SK-MEL-5 (cell line): Measurements from ENCODE around the gene PHKG2. TPM values are rescaled to one million over a fixed set of nuclear protein-coding genes. Genes with fewer than 3 reads are reported as not detected.

ENCODE experiments used
- DNase-seq: peaks from one replicate; pipeline ENCODE4 v3.0.0-alpha.2; 2016; ENCODE audit warnings: low read depth, low spot score
- in situ Hi-C: cut with HindIII; loops from 2 replicates; pipeline ENCODE4 v1.10.0; 2016; ENCODE audit warnings: low sequenced_read_pairs, high pct_unique_total_duplicates, low pct_unique_long_range_greater_than_20kb
- total RNA-seq: library from RNA; depleted of rRNA; stranded (reverse); fragments of >200 nt; shearing (Covaris generic); gene quantifications from 2 replicates; pipeline ENCODE4 v1.2.3, GENCODE V29; 2014

Gene PHKG2
- total RNA-seq, 1 experiment from 2014 or later, result 16.4 TPM

GRCh38 chr16:30723725-30724355 lies 24.4 kb upstream of the PHKG2 start:
- DNase-seq, result no peak
- in situ Hi-C loops, result no loop called here

GRCh38 chr16:30724641-30725417 lies 23.4 kb upstream of the PHKG2 start:
- DNase-seq, result no peak
- in situ Hi-C loops, result no loop called here

DNA sequence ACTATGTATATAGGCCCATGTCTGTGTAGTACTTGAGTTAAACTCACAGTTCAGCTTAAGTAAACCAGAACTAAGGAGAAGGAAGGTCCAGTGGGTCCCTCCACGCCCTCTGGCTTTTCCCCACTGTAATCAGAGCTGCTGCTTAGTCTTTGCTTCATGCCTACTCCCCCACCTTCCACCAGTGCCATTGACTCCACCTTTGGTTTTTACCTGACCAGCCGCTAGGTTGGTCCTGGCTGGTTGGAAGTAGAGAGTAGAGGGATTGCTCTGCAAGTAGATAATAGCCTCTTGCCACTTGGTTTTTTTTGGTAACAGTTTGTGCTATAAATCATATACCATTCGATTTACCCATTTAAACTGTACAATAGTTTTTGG lies 22.8 kb upstream of the PHKG2 start:
- no peak for DNase-seq
- in situ Hi-C loops, result no loop called here

GRCh38 chr16:30728321-30728720 lies 19.9 kb upstream of the PHKG2 start:
- in situ Hi-C loops, result no loop called here
- DNase-seq, result no peak

DNA sequence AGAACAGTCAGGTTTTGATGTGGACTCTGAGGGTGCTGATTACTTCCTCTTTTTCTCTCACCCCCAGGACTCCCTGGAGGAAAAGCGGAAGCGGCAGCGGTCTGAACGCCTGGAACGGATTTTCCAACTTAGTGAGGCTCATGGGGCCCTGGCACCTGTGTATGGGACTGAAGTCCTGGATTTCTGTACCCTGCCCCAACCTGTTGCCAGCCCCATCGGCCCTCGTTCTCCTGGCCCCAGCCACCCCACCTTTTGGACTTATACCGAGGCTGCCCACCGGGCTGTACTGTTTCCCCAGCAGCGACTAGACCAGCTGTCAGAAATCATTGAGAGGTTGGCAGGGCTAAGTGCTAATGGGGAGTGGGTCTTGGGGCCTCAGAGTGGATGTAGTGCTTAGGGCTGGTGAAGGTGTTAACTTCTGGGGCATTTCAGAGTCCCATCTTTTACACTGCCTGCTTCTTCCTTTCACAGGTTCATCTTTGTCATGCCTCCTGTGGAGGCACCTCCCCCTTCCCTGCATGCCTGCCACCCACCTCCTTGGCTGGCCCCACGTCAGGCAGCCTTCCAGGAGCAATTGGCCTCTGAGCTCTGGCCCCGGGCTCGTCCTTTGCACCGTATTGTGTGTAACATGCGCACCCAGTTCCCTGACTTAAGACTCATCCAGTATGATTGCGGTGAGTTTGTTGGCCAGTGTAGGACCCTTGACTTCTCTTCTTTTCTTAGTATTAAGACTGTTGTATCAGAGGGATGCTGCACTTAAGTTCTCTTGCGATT lies 19.1 kb upstream of the PHKG2 start:
- DNase-seq, result no peak
- in situ Hi-C loops, result no loop called here

DNA sequence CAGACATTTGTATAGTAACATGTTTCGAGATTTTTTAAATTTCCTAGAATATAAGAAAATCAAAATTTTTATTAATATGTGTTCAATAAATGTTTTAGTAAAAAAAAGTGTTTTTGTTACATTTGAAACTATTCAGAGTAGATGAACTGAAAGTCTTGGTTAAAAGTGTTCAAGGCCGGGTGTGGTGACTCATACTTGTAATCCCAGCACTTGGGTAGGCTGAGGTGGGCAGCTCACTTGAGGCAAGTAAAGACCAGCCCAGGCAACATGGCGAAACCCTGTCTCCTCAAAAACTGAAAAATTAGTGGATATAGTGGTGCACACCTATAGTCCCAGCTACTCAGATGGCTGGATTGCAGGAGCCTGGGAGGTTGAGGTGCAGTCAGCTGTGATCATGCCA lies 16.8 kb upstream of the PHKG2 start:
- in situ Hi-C loops, result no loop called here
- DNase-seq, result no peak

DNA sequence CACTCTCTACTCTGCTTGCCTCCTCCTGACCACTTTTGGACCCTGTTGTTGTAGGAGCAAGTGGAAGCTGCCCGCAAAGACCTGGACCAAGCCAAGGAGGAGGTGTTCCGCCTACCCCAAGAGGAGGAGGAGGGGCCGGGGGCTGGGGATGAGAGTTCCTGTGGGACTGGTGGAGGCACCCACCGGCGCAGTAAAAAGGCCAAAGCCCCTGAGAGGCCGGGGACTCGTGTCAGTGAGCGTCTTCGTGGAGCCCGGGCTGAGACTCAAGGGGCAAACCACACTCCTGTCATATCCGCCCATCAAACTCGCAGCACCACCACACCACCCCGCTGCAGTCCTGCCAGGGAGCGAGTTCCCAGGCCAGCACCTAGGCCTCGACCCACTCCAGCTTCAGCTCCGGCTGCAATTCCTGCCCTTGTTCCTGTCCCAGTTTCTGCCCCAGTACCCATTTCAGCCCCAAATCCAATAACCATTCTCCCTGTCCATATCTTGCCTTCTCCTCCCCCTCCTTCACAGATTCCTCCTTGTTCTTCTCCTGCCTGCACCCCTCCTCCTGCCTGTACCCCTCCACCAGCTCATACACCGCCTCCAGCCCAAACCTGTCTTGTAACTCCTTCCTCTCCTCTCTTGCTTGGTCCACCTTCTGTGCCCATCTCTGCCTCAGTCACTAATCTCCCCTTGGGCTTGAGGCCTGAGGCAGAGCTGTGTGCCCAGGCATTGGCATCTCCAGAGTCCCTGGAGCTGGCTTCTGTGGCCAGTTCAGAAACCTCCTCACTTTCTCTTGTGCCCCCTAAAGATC lies 11.0 kb upstream of the PHKG2 start:
- no peak for DNase-seq
- in situ Hi-C loops, result no loop called here

DNA sequence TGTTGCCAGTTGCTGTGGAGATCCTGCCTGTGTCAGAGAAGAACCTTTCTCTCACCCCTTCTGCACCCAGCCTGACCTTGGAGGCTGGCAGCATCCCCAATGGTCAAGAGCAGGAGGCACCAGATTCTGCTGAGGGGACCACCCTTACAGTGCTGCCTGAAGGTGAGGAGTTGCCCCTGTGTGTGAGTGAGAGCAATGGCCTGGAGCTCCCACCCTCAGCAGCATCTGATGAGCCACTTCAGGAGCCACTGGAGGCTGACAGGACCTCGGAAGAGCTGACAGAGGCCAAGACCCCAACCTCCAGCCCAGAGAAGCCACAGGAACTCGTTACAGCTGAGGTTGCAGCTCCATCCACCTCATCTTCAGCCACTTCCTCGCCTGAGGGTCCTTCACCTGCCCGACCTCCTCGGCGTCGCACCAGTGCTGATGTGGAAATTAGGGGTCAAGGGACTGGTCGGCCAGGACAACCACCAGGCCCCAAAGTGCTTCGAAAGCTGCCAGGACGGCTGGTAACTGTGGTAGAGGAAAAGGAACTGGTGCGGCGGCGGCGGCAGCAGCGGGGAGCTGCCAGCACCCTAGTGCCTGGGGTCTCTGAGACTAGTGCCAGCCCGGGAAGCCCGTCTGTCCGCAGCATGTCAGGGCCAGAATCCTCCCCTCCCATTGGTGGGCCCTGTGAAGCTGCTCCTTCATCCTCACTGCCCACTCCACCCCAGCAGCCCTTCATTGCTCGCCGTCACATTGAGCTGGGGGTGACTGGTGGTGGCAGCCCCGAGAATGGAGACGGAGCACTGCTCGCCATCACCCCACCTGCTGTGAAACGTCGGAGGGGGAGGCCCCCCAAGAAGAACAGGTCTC lies 10.2 kb upstream of the PHKG2 start:
- in situ Hi-C loops, result no loop called here

GRCh38 chr16:30738984-30739951 lies 9.0 kb upstream of the PHKG2 start:
- in situ Hi-C loops, result no loop called here
- no peak for DNase-seq

More for the DNA sequence above, 10.2 kb upstream of the PHKG2 start:
- no peak for DNase-seq

- in situ Hi-C loops, result no loop called here
These were observed 7.6 kb upstream of the PHKG2 start for GRCh38 chr16:30740364-30741251.

GRCh38 chr16:30741461-30741914 lies 6.7 kb upstream of the PHKG2 start:
- in situ Hi-C loops, result no loop called here
- DNase-seq, result no peak

More at GRCh38 chr16:30740364-30741251, 7.6 kb upstream of the PHKG2 start:
- peak; percentile 27 for DNase-seq

DNA sequence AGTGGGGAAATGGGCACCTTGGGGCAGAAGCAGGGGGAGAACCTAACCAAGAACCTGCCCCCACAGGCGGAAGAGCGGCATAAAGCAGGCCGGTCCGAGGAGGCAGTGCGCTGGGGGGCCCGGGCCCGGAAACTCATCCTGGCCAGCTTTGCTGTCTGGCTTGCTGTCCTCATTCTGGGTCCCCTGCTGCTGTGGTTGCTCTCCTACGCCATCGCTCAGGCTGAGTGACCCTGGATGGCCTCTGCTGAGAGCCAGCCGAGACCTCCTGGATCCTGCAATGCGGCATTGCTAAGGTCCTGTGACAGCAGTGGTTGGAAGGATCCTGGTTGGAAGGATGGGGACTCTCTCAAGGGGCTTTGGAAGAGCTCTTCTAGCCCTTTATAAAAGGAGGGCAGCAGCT lies 4.5 kb upstream of the PHKG2 start:
- in situ Hi-C loops, result no loop called here
- DNase-seq, result no peak

DNA sequence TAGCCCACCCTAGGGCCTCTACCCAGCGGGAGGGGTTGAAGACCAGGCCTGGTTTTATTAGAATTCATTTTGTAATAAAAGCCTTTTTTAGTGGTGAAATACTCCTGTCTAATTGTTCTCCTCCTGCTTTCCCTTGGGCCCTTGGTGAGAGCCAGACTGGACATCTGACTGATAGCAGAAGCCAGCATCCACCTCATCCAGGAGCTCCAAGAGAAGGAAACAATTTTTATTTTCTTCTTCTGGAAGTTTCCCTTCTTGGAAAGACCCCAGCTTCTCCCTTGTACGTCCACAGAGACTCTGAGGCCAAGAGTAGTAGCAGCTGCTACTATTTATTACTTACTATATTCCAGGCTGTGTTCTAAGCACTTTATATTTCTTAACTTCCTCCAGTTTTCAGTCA lies 4.0 kb upstream of the PHKG2 start:
- in situ Hi-C loops, result no loop called here
- no peak for DNase-seq

- in situ Hi-C loops, result no loop called here
- DNase-seq, result no peak
These were observed 3.1 kb upstream of the PHKG2 start for GRCh38 chr16:30745082-30745481.

DNA sequence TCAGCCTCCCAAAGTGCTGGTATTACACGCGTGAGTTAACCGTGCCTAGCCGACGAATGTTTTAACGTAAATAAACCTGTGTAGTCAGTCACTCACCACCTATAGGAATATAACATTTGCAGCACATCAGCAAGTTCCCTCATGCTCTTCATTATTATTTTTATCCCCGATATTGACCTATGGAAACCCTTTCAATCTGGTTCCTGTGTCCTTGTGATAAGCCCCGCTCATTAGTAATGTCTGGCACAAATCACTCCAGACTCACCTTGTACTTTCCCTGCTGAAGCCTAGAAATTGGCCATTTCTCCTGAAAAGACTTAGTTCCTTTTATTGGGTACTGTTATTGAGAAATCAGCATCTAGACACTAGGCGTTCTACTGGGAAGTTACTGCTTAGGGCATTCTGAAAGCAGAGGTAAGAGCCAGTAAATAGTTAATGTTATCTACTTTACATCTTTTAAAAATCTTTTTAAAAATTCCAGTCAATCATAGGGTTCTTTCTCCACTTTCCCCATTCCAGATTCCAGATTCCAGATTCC lies 1.5 kb upstream of the PHKG2 start:
- DNase-seq, result no peak
- in situ Hi-C loops, result no loop called here
